ENCODE results near the gene ZW10. TPM values are rescaled to one million over a fixed set of nuclear protein-coding genes. Genes with fewer than 3 reads are reported as not detected.

Gene ZW10
- total and polyA plus RNA-seq, 10 of the 15 experiments (the other 5 are each of a cell fraction or from before 2014, with no cell fraction given) = 5.4 to 32.0 (median 17.3) TPM

GRCh38 chr11:113730887-113731726, 42.4 kb downstream of the ZW10 start:
- ATAC-seq = peak; percentile 39
- Histone ChIP-seq H3K9me3 (replicated peaks; ENCODE audit: control insufficient read depth, insufficient read depth, low read length) (no peaks in the 10 kb centered on the region), H3K27ac (ENCODE audit: control insufficient read depth, insufficient read depth) (no peak overlapping the region), H4K20me1 (ENCODE audit: control insufficient read depth, insufficient read depth) (no peaks in the 10 kb centered on the region), H2AFZ (ENCODE audit: control insufficient read depth, low read depth, low read length) (no peak overlapping the region), H3K4me3 (no peak overlapping the region), H3K4me1 (ENCODE audit: control insufficient read depth, insufficient read depth, low read length) (no peaks in the 10 kb centered on the region), H3K9ac (ENCODE audit: control insufficient read depth, insufficient read depth, low read length) (no peak overlapping the region), H3K4me2 (ENCODE audit: control insufficient read depth, insufficient read depth) (no peak overlapping the region), H3K36me3 (ENCODE audit: control insufficient read depth in 2 of 2, insufficient read depth in 2 of 2, low read length in 1 of 2) (peaks cover 0 to 13% of the 10 kb centered on the region in 2 experiments; a peak in 2 of 4 replicates), H3K79me2 (ENCODE audit: control insufficient read depth, insufficient read depth, low read length) (no peaks in the 10 kb centered on the region), H3K27me3 (replicated peaks in 1 of 2; ENCODE audit: control insufficient read depth in 2 of 2, insufficient read depth in 2 of 2, low read length in 1 of 2) (no peaks in the 10 kb centered on the region)
- ChIA-PET CTCF (interaction anchor here (0.7 kb wide), 1 partner anchor 417 kb away, joined by 3 read pairs; the partner anchor contains the start of gene TTC12), RAD21 (ENCODE audit: unreplicated experiment) (no interaction called here), SMC1A (ENCODE audit: uncharacterized antibody, unreplicated experiment) (interaction anchor here (2.9 kb wide), 1 partner anchor 8 kb away, joined by 6 read pairs; no protein-coding TSS in a partner anchor), POLR2A (no interaction called here)
- FAIRE-seq = no peak
- BruUV-seq (replicated peaks) = no TSS peak
- intact Hi-C loops (cut with micrococcal nuclease; ENCODE audit: unreplicated experiment) (loop anchor here (5.0 kb wide), 2 partner anchors 199 to 424 kb away; no protein-coding TSS in a partner anchor), in situ Hi-C loops (cut with MboI) (no loop called here)
- WGBS (ENCODE audit: insufficient coverage, insufficient replicate concordance, low lambda C conversion rate, missing lambda C conversion rate) = 80% methylated on average over 3 of the region's 4 CpGs
- DNase-seq (ENCODE audit: low read depth, low spot score) = no peak
- no peak for TF ChIP-seq ELK1 (IDR thresholded peaks at IDR 0.05; ENCODE audit: low read depth, low read length)
- TF ChIP-seq CTCF (IDR thresholded peaks at IDR 0.05 in 2 of 3, conservative IDR thresholded peaks at IDR 0.05 in 1 of 3; ENCODE audit: control insufficient read depth in 2 of 3, extremely low read depth in 1 of 3, insufficient read depth in 1 of 3, low read depth in 3 of 3, low read length in 3 of 3) = peak in 2 of 3 experiments; percentile 18 to 54; a peak in 3 of 6 replicates
- TF ChIP-seq ZBTB33 (IDR thresholded peaks at IDR 0.05) = no peak
- no peak for TF ChIP-seq DPF2 (IDR thresholded peaks at IDR 0.05)
- no peak for TF ChIP-seq EED (IDR thresholded peaks at IDR 0.05; ENCODE audit: low read depth)
- TF ChIP-seq SMC3 (IDR thresholded peaks at IDR 0.05; ENCODE audit: borderline replicate concordance, low read length) = peak; percentile 20; the same call in 1 of the 2 replicates
- no peak for TF ChIP-seq TAF1 (IDR thresholded peaks at IDR 0.05; ENCODE audit: borderline replicate concordance, low read depth, low read length)
- TF ChIP-seq RAD21 (IDR thresholded peaks at IDR 0.05; ENCODE audit: insufficient read depth, low read depth, low read length) = peak; percentile 58
- TF ChIP-seq RB1 (IDR thresholded peaks at IDR 0.05; ENCODE audit: borderline replicate concordance) = no peak
- TF ChIP-seq HDAC6 (IDR thresholded peaks at IDR 0.05; ENCODE audit: unreplicated experiment) = no peak
- TF ChIP-seq BHLHE40 (IDR thresholded peaks at IDR 0.05; ENCODE audit: borderline replicate concordance in 1 of 2, low read depth in 2 of 2, low read length in 1 of 2) = no peak
- TF ChIP-seq CEBPZ (IDR thresholded peaks at IDR 0.05; ENCODE audit: low read depth, low read length) = no peak
- no peak for TF ChIP-seq FOXK2 (IDR thresholded peaks at IDR 0.05)
- no peak for TF ChIP-seq SREBF1 (IDR thresholded peaks at IDR 0.05; ENCODE audit: low read length)

Data from GM12878 (cell line).